GM13976 (cell line): ENCODE data around the gene HIGD2B.

Experiments
- DNase-seq: peaks from one replicate; pipeline ENCODE4 v3.0.0; 2012; ENCODE audit warnings: low spot score
- in situ Hi-C: fragments of 300-500 bp; cut with MboI; formaldehyde crosslinking; loops from one replicate; pipeline ENCODE4 v1.12.0; 2022; ENCODE audit warnings: low sequenced_read_pairs, mixed read lengths, inconsistent platforms; ENCODE audit not compliant: unreplicated experiment
- TF ChIP-seq, protein P1 (sequence below): IDR thresholded peaks from 2 replicates; pipeline ENCODE4 v1.5.1; 2012; ENCODE audit warnings: borderline replicate concordance, mild to moderate bottlenecking; ENCODE audit not compliant: insufficient read depth; ENCODE audit errors: extremely low read depth, missing control alignments, control extremely low read depth

The HIGD2B gene

DNA sequence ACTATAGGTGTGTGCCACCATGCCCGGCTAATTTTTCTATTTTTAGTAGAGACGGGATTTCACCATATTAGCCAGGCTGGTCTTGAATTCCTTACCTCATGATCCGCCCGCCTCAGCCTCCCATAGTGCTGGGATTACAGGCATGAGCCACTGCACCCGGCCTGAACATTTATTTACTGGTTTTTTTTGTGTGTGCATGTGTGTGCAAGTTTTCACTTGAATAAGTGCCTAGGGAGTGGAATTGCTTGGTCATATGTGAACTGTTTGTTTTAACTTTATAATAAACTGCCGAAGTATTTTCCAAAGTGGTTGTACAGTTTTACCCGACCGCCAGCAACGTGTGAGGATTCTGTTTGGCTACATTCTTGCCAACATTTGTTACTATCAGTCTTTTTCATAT lies 14.1 kb upstream of the HIGD2B start:
- TF ChIP-seq, protein P1, sequence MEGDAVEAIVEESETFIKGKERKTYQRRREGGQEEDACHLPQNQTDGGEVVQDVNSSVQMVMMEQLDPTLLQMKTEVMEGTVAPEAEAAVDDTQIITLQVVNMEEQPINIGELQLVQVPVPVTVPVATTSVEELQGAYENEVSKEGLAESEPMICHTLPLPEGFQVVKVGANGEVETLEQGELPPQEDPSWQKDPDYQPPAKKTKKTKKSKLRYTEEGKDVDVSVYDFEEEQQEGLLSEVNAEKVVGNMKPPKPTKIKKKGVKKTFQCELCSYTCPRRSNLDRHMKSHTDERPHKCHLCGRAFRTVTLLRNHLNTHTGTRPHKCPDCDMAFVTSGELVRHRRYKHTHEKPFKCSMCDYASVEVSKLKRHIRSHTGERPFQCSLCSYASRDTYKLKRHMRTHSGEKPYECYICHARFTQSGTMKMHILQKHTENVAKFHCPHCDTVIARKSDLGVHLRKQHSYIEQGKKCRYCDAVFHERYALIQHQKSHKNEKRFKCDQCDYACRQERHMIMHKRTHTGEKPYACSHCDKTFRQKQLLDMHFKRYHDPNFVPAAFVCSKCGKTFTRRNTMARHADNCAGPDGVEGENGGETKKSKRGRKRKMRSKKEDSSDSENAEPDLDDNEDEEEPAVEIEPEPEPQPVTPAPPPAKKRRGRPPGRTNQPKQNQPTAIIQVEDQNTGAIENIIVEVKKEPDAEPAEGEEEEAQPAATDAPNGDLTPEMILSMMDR: no peak
- in situ Hi-C loops: loop anchor here (25.0 kb wide), 1 partner anchor 387 kb away; no protein-coding TSS in a partner anchor
- DNase-seq: no peak

DNA sequence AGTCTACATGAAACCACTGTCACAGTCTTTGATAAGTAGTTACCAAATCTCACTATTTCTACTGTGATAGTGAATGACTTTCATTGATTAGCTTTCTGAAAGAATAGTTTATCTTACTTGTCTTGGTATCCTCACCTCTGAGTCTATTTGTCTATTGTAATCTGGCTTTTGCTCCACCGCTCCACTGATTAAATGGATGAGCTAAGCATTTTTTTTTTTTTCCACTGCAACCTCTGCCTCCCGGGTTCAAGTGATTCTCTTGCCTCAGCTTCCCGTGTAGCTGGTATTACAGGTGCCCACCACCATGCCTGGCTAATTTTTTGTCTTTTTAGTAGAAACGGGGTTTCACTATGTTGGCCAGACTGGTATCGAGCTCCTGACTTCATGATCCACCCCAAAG lies 13.0 kb upstream of the HIGD2B start:
- in situ Hi-C loops: no loop called here
- TF ChIP-seq, protein P1: no peak
- no peak for DNase-seq

DNA sequence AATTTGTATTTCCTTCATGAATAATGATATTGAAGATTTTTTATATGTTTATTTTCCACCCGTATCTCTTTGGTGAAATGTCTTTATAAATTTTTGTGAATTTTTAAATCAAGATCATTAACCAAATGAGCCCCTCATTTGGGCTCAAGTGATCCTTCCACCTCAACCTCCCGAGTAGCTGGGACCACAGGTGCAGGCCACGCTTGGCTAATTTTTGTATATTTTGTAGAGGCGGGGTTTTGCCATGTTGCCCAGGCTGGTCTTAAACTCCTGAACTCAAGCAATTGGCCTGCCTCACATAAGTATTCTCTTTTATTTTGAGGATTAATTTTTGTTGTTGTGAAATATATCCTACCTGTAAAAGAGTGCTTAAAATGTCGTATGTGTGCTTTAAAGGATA lies 5.0 kb upstream of the HIGD2B start:
- TF ChIP-seq, protein P1: no peak
- no peak for DNase-seq
- in situ Hi-C loops: no loop called here

DNA sequence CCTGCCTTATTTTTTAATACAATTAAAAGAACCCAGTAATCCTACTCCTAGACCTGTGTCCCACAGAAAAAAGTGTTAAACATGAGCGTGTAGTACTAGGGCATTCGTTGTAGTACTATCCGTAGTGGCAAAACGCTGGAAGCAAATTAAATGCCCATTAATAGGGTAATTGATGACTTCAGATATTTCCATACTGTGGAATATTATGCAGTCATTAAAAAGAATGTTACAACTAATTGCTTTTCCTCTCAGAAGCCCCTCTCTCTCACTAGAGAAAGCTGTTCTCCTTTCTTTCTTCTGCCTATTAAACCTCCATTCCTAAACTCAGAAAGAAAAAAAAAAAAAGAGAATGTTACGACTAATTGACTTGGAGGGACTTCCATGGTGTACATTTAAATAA lies 2.7 kb upstream of the HIGD2B start:
- TF ChIP-seq, protein P1: no peak
- in situ Hi-C loops: no loop called here
- DNase-seq: no peak

DNA sequence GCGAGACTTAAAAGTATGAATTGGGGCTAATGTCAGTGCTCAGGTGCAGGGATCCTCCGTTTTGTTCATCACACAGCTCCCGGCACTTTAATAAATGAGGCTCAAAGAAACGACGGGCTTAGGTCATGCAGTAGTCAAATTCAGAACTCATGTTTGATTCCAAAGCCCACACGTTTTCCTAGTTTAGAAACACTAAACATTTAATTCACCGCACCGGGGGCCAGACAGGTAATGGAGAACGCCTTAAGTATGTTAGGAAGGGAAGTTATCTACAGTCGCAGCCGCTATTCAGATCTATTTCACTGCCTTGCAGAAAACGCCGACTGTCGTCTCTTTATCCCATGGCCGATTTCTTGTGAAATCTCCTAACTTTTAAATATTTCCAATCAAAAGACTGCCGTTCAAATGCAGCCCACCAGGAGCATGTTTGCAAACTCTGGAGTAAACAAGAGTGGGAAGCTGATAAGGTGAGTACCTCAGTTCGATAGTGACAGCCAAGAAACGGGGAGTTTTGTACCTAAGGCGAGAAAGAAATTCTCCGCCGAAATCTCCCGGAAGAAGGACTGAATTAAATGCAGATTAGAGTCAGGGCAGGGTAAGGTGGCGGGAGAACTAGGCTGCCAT lies 569 bp downstream of the HIGD2B start:
- in situ Hi-C loops: no loop called here
- no peak for DNase-seq
- TF ChIP-seq, protein P1: no peak

DNA sequence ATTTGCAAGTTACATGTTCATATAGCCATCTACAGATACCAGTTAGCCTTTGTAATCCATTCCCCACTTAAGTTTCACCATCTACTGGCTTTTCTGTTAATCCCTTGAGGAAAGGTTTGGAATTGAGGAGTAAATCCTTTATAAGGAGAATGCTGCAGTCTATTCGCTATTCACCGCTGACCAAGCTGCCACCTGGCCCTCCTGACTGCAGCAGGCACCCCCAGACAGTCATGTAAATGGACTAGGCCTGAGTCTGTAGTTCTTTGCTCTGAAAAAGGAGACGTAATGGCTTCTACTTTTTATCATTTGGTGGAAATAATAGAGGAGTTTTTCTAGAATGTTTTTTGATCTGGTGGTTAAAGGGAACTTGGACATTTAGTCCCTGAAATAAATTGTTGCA lies 3.2 kb downstream of the HIGD2B start:
- TF ChIP-seq, protein P1: no peak
- in situ Hi-C loops: no loop called here
- no peak for DNase-seq
